ENCODE results near the gene OR10A4.

DNA sequence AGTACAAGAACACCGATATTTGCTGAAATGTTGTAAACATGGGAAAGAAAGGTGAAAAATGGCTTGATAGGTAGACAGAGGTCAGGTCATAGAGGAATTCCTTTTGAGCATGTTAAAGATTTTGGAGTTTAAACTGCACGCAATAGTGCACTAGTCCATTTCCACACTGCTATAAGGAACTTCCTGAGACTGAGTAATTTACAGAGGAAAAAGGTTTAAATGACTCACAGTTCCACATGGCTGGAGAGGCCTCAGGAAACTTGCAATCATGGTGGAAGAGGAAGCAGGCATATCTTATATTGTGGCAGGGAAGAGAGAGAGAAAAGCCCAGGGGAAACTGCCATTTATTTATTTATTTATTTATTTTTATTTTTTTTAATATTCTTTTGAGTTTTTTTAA is 25.9 kb upstream of the OR10A4 start:
- TF ChIP-seq, protein P1, sequence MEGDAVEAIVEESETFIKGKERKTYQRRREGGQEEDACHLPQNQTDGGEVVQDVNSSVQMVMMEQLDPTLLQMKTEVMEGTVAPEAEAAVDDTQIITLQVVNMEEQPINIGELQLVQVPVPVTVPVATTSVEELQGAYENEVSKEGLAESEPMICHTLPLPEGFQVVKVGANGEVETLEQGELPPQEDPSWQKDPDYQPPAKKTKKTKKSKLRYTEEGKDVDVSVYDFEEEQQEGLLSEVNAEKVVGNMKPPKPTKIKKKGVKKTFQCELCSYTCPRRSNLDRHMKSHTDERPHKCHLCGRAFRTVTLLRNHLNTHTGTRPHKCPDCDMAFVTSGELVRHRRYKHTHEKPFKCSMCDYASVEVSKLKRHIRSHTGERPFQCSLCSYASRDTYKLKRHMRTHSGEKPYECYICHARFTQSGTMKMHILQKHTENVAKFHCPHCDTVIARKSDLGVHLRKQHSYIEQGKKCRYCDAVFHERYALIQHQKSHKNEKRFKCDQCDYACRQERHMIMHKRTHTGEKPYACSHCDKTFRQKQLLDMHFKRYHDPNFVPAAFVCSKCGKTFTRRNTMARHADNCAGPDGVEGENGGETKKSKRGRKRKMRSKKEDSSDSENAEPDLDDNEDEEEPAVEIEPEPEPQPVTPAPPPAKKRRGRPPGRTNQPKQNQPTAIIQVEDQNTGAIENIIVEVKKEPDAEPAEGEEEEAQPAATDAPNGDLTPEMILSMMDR (IDR thresholded peaks at IDR 0.05), result no peak
- TF ChIP-seq EZH2 (IDR thresholded peaks at IDR 0.05; ENCODE audit: borderline replicate concordance, insufficient read depth, low read depth, low read length, poor library complexity, severe bottlenecking), result no peak
